T-helper 1 cell treated with Interleukin-12 subunit alpha and Interleukin-12 subunit beta and Interleukin-4 antibody, amounts not matched to agents 30 μg/mL and 1 μg/mL, for 36 hours (primary cell): ENCODE results near the gene PKD1L1.
A peak's percentile ranks its signal among the peaks of the same experiment; 100 is the strongest.
"Not testable (repeated sequence)": the region's sequence is repeated elsewhere in the genome, so short reads cannot be mapped to it uniquely, and the experiment has no call there.

ENCODE experiments used
- H3K27ac Mint-ChIP-seq: one replicate; pipeline ENCODE4 v1.8.0; 2021; ENCODE audit warnings: mild to moderate bottlenecking, mixed read lengths
- H3K27me3 Mint-ChIP-seq: one replicate; pipeline ENCODE4 v1.8.0; 2021; ENCODE audit warnings: low read depth, mixed read lengths
- H3K36me3 Mint-ChIP-seq: one replicate; pipeline ENCODE4 v1.8.0; 2021; ENCODE audit warnings: low read depth, mixed read lengths
- H3K4me1 Mint-ChIP-seq: one replicate; pipeline ENCODE4 v1.8.0; 2021; ENCODE audit warnings: low read depth, mixed read lengths
- H3K4me3 Mint-ChIP-seq: one replicate; pipeline ENCODE4 v1.8.0; 2021; ENCODE audit warnings: mild to moderate bottlenecking, moderate library complexity, mixed read lengths
- H3K9me3 Mint-ChIP-seq: one replicate; pipeline ENCODE4 v1.8.0; 2021; ENCODE audit warnings: mixed read lengths

Gene PKD1L1

GRCh38 chr7:47937065-47937687 lies 11.1 kb downstream of the PKD1L1 start:
- no peak overlapping the region for H3K4me3 Mint-ChIP-seq
- H3K27me3 Mint-ChIP-seq = no peaks in the 10 kb centered on the region
- H3K27ac Mint-ChIP-seq = peak overlapping the region; percentile 67
- no peaks in the 10 kb centered on the region for H3K9me3 Mint-ChIP-seq
- peaks cover 8% of the 10 kb centered on the region for H3K4me1 Mint-ChIP-seq
- no peaks in the 10 kb centered on the region for H3K36me3 Mint-ChIP-seq

- Mint-ChIP-seq H3K36me3 (no peaks in the 10 kb centered on the region), H3K4me3 (no peak overlapping the region), H3K27ac (no peak overlapping the region), H3K4me1 (peaks cover 8% of the 10 kb centered on the region), H3K27me3 (no peaks in the 10 kb centered on the region), H3K9me3 (no peaks in the 10 kb centered on the region)
Observed at GRCh38 chr7:47936323-47936722, 11.9 kb downstream of the PKD1L1 start.

GRCh38 chr7:47935336-47935735 lies 12.9 kb downstream of the PKD1L1 start:
- peaks cover 8% of the 10 kb centered on the region for H3K4me1 Mint-ChIP-seq
- H3K9me3 Mint-ChIP-seq = no peaks in the 10 kb centered on the region
- H3K4me3 Mint-ChIP-seq = no peak overlapping the region
- H3K27me3 Mint-ChIP-seq = peaks cover 3% of the 10 kb centered on the region
- no peak overlapping the region for H3K27ac Mint-ChIP-seq
- no peaks in the 10 kb centered on the region for H3K36me3 Mint-ChIP-seq

- H3K27ac Mint-ChIP-seq = no peak overlapping the region
Observed at GRCh38 chr7:47934831-47935230, 13.4 kb downstream of the PKD1L1 start.

GRCh38 chr7:47933215-47933614 lies 15.1 kb downstream of the PKD1L1 start:
- Mint-ChIP-seq H3K36me3 (no peaks in the 10 kb centered on the region), H3K9me3 (no peaks in the 10 kb centered on the region), H3K4me1 (peaks cover 8% of the 10 kb centered on the region), H3K27me3 (peaks cover 3% of the 10 kb centered on the region), H3K27ac (no peak overlapping the region), H3K4me3 (no peak overlapping the region)

More at GRCh38 chr7:47934831-47935230, 13.4 kb downstream of the PKD1L1 start:
- peaks cover 3% of the 10 kb centered on the region for H3K27me3 Mint-ChIP-seq
- H3K4me3 Mint-ChIP-seq = no peak overlapping the region
- no peaks in the 10 kb centered on the region for H3K9me3 Mint-ChIP-seq
- peaks cover 8% of the 10 kb centered on the region for H3K4me1 Mint-ChIP-seq
- H3K36me3 Mint-ChIP-seq = no peaks in the 10 kb centered on the region

GRCh38 chr7:47932466-47933037 lies 15.7 kb downstream of the PKD1L1 start:
- no peaks in the 10 kb centered on the region for H3K9me3 Mint-ChIP-seq
- H3K27me3 Mint-ChIP-seq = peaks cover 3% of the 10 kb centered on the region
- no peak overlapping the region for H3K27ac Mint-ChIP-seq
- no peaks in the 10 kb centered on the region for H3K36me3 Mint-ChIP-seq
- H3K4me1 Mint-ChIP-seq = peaks cover 4% of the 10 kb centered on the region
- no peak overlapping the region for H3K4me3 Mint-ChIP-seq

- Mint-ChIP-seq H3K27me3 (peaks cover 3% of the 10 kb centered on the region), H3K4me1 (no peaks in the 10 kb centered on the region), H3K9me3 (no peaks in the 10 kb centered on the region), H3K4me3 (no peak overlapping the region), H3K36me3 (no peaks in the 10 kb centered on the region), H3K27ac (no peak overlapping the region)
Observed at GRCh38 chr7:47932016-47932415, 16.2 kb downstream of the PKD1L1 start.

GRCh38 chr7:47931005-47932004 lies 17.0 kb downstream of the PKD1L1 start:
- Mint-ChIP-seq H3K4me3 (no peak overlapping the region), H3K27ac (no peak overlapping the region)

GRCh38 chr7:47924266-47924665 lies 24.0 kb downstream of the PKD1L1 start:
- Mint-ChIP-seq H3K9me3 (no peaks in the 10 kb centered on the region), H3K27me3 (no peaks in the 10 kb centered on the region), H3K36me3 (no peaks in the 10 kb centered on the region), H3K27ac (no peak overlapping the region), H3K4me1 (no peaks in the 10 kb centered on the region), H3K4me3 (no peak overlapping the region)

More at GRCh38 chr7:47931005-47932004, 17.0 kb downstream of the PKD1L1 start:
- H3K36me3 Mint-ChIP-seq = no peaks in the 10 kb centered on the region
- no peaks in the 10 kb centered on the region for H3K9me3 Mint-ChIP-seq
- peaks cover 3% of the 10 kb centered on the region for H3K27me3 Mint-ChIP-seq
- no peaks in the 10 kb centered on the region for H3K4me1 Mint-ChIP-seq

GRCh38 chr7:47923081-47923875 lies 25.0 kb downstream of the PKD1L1 start:
- not testable (repeated sequence) for H3K27me3 Mint-ChIP-seq, H3K4me3 Mint-ChIP-seq, H3K27ac Mint-ChIP-seq, H3K9me3 Mint-ChIP-seq, H3K36me3 Mint-ChIP-seq, H3K4me1 Mint-ChIP-seq

GRCh38 chr7:47916514-47916913 lies 31.8 kb downstream of the PKD1L1 start:
- H3K27ac Mint-ChIP-seq, H3K4me1 Mint-ChIP-seq, H3K9me3 Mint-ChIP-seq, H3K36me3 Mint-ChIP-seq, H3K4me3 Mint-ChIP-seq: not testable (repeated sequence)
- peaks cover 18% of the 10 kb centered on the region for H3K27me3 Mint-ChIP-seq

- no peak overlapping the region for H3K27ac Mint-ChIP-seq
- H3K27me3 Mint-ChIP-seq = peaks cover 18% of the 10 kb centered on the region
- no peaks in the 10 kb centered on the region for H3K4me1 Mint-ChIP-seq
- H3K4me3 Mint-ChIP-seq = no peak overlapping the region
- no peaks in the 10 kb centered on the region for H3K9me3 Mint-ChIP-seq
- H3K36me3 Mint-ChIP-seq = no peaks in the 10 kb centered on the region
Observed at GRCh38 chr7:47915616-47915976, 32.7 kb downstream of the PKD1L1 start.

GRCh38 chr7:47914717-47915615 lies 33.3 kb downstream of the PKD1L1 start:
- H3K36me3 Mint-ChIP-seq = no peaks in the 10 kb centered on the region
- no peak overlapping the region for H3K27ac Mint-ChIP-seq
- no peaks in the 10 kb centered on the region for H3K4me1 Mint-ChIP-seq
- H3K4me3 Mint-ChIP-seq = no peak overlapping the region
- H3K9me3 Mint-ChIP-seq = no peaks in the 10 kb centered on the region
- peaks cover 18% of the 10 kb centered on the region for H3K27me3 Mint-ChIP-seq
